Measurements from ENCODE around the gene C12orf75.
"Not testable (repeated sequence)": the region's sequence is repeated elsewhere in the genome, so short reads cannot be mapped to it uniquely, and the experiment has no call there.

C12orf75 gene

GRCh38 chr12:105309384-105309783 is 21.1 kb upstream of the C12orf75 start:
- DNase-seq = not testable (repeated sequence)

- DNase-seq = not testable (repeated sequence)
Observed at GRCh38 chr12:105310476-105311085, 19.9 kb upstream of the C12orf75 start.

GRCh38 chr12:105311936-105312335 is 18.6 kb upstream of the C12orf75 start:
- DNase-seq = not testable (repeated sequence)

- not testable (repeated sequence) for DNase-seq
Observed at GRCh38 chr12:105313755-105314154, 16.7 kb upstream of the C12orf75 start.

- no peak for DNase-seq
Observed at GRCh38 chr12:105315130-105315529, 15.4 kb upstream of the C12orf75 start.

GRCh38 chr12:105315726-105316125 is 14.8 kb upstream of the C12orf75 start:
- no peak for DNase-seq

GRCh38 chr12:105316931-105317852 is 13.3 kb upstream of the C12orf75 start:
- no peak for DNase-seq

- no peak for DNase-seq
Observed at GRCh38 chr12:105317942-105318621, 12.4 kb upstream of the C12orf75 start.

- DNase-seq = no peak
Observed at GRCh38 chr12:105318651-105319483, 11.6 kb upstream of the C12orf75 start.

GRCh38 chr12:105319691-105320209 is 10.7 kb upstream of the C12orf75 start:
- DNase-seq = no peak

GRCh38 chr12:105321125-105321524 is 9.4 kb upstream of the C12orf75 start:
- no peak for DNase-seq

- no peak for DNase-seq
Observed at GRCh38 chr12:105322070-105322469, 8.4 kb upstream of the C12orf75 start.

- no peak for DNase-seq
Observed at GRCh38 chr12:105324704-105325103, 5.8 kb upstream of the C12orf75 start.

GRCh38 chr12:105325117-105325516 is 5.4 kb upstream of the C12orf75 start:
- no peak for DNase-seq

- DNase-seq = no peak
Observed at GRCh38 chr12:105329926-105330282, 587 bp upstream of the C12orf75 start.

- DNase-seq = peak in 16 of 58 donors; percentile 1 to 46 (median 18)
Observed at GRCh38 chr12:105330931-105331804, 677 bp downstream of the C12orf75 start.

GRCh38 chr12:105331805-105332251 is 1.3 kb downstream of the C12orf75 start:
- no peak for DNase-seq

- not testable (repeated sequence) for DNase-seq
Observed at GRCh38 chr12:105332286-105332685, 1.8 kb downstream of the C12orf75 start.

GRCh38 chr12:105332925-105333324 is 2.4 kb downstream of the C12orf75 start:
- no peak for DNase-seq

- DNase-seq = no peak
Observed at GRCh38 chr12:105334001-105334400, 3.5 kb downstream of the C12orf75 start.
